Esophagus squamous epithelium (tissue), 4 donors: ENCODE results near the gene PTPRN2.

Experiments used
- POLR2A ChIP-seq, 4 donors: fragments of 450-650 bp; IDR thresholded peaks; one replicate each; pipeline ENCODE4 v1.6.1; 2017; ENCODE audit warnings: antibody characterized with exemption in 4 of 4, mild to moderate bottlenecking in 4 of 4, moderate library complexity in 3 of 4
- TF ChIP-seq, protein P1 (sequence below), 6 experiments: fragments of 450-650 bp in 4 of 6; fragments of 200-600 bp in 2 of 6; sonication (generic) in 2 of 6; IDR thresholded peaks; one replicate each; pipeline ENCODE4 v1.5.1; 2016 to 2019; ENCODE audit warnings: antibody characterized with exemption in 6 of 6, mild to moderate bottlenecking in 4 of 6, moderate library complexity in 4 of 6

DNA sequence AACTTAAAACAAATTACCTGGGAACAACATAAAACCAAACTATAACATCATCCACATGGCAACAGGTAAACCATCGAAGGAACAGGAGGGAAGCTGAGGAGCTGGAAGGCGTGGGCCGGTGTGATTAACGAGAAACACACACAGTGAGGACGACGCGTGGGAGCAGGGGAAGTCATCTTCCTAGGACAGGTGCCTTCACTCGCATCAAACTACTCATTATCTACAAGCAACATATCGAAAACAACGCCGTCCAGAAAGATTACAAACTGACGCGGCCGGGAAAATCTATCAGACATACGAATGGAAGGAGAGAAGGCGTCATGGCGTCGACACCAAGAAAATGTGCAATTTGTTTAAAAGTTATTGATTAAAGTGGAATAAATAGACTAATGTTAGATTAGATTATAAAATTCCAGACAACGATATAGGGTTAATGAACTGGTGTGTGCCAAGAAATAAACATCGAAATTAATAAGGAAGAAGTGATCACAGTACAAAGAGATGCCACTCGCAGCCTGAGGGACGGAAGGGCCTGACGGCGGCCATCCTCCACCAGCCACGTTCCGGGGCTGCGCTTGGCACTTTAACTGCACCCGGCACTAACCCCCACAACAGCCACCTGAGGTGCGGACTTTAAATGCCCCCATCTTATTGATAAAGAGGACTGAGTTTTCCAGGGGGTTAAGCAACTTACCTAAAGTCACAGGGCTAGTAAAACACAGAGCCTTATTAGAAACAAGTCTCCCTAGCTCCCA, 669.1 kb downstream of the PTPRN2 start:
- TF ChIP-seq, protein P1, sequence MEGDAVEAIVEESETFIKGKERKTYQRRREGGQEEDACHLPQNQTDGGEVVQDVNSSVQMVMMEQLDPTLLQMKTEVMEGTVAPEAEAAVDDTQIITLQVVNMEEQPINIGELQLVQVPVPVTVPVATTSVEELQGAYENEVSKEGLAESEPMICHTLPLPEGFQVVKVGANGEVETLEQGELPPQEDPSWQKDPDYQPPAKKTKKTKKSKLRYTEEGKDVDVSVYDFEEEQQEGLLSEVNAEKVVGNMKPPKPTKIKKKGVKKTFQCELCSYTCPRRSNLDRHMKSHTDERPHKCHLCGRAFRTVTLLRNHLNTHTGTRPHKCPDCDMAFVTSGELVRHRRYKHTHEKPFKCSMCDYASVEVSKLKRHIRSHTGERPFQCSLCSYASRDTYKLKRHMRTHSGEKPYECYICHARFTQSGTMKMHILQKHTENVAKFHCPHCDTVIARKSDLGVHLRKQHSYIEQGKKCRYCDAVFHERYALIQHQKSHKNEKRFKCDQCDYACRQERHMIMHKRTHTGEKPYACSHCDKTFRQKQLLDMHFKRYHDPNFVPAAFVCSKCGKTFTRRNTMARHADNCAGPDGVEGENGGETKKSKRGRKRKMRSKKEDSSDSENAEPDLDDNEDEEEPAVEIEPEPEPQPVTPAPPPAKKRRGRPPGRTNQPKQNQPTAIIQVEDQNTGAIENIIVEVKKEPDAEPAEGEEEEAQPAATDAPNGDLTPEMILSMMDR (IDR thresholded peaks at IDR 0.05) = no peak
- no peak for TF ChIP-seq POLR2A (IDR thresholded peaks at IDR 0.05)
